Measurements from ENCODE around the gene PAIP2B. TPM values are rescaled to one million over a fixed set of nuclear protein-coding genes. Genes with fewer than 3 reads are reported as not detected.

Gene PAIP2B
- total RNA-seq, 2 experiments from 2014 or later = 3.1 to 3.4 TPM

DNA sequence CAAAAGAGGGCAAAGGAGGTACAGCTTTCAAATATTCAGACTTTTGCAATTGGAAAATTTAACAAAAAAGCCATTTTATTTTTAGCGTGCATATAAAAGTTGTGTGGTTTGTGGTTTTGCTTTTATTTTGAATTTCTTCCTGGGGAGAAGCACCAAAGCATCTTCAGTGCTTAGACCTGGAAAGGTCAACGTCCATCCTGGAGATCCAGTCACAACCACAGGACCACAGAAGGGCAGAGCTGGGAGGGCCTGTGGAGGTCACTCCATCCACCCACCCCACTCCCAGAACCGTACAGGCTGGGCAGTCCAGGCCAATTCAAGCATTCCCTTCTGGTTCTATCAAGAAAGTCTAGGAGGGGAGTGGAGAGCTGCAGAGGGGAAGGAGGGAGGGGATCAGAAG, 52.7 kb downstream of the PAIP2B start:
- Mint-ChIP-seq H3K27ac (no peak overlapping the region), H3K27me3 (no peaks in the 10 kb centered on the region), H3K9me3 (no peaks in the 10 kb centered on the region), H3K36me3 (ENCODE audit: low read depth) (no peaks in the 10 kb centered on the region), H3K4me1 (ENCODE audit: low read depth) (peaks cover 8% of the 10 kb centered on the region), H3K4me3 (no peak overlapping the region)
- ChIA-PET POLR2A (no interaction called here), CTCF (no interaction called here)
- TF ChIP-seq, protein P1, sequence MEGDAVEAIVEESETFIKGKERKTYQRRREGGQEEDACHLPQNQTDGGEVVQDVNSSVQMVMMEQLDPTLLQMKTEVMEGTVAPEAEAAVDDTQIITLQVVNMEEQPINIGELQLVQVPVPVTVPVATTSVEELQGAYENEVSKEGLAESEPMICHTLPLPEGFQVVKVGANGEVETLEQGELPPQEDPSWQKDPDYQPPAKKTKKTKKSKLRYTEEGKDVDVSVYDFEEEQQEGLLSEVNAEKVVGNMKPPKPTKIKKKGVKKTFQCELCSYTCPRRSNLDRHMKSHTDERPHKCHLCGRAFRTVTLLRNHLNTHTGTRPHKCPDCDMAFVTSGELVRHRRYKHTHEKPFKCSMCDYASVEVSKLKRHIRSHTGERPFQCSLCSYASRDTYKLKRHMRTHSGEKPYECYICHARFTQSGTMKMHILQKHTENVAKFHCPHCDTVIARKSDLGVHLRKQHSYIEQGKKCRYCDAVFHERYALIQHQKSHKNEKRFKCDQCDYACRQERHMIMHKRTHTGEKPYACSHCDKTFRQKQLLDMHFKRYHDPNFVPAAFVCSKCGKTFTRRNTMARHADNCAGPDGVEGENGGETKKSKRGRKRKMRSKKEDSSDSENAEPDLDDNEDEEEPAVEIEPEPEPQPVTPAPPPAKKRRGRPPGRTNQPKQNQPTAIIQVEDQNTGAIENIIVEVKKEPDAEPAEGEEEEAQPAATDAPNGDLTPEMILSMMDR (IDR thresholded peaks at IDR 0.05) = no peak
- ATAC-seq (no peak), DNase-seq (no peak)
- intact Hi-C loops (cut with micrococcal nuclease) = no loop called here

DNA sequence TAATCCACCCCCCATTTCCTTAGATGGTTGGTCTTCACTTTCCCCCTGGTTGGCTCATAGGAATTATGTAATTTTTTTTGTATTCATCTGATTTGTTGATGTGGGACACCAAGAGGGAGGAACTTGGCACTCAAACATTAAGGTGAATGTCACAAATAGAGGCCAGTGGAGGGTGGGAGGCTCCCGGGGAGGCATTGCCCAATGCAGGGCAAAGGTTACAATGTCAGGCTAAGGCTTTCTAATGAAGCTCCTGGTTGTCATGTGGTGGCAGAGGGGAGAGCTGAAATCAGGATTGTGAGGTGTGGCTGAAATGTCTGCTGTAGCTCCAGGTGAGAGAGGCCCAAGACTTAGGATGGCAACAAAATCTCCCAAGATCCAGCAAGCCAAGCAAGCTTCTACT, 53.8 kb downstream of the PAIP2B start:
- ATAC-seq = no peak
- ChIA-PET CTCF (no interaction called here), POLR2A (no interaction called here)
- Mint-ChIP-seq H3K36me3 (ENCODE audit: low read depth) (no peaks in the 10 kb centered on the region), H3K4me3 (no peak overlapping the region), H3K27me3 (no peaks in the 10 kb centered on the region), H3K27ac (no peak overlapping the region), H3K9me3 (no peaks in the 10 kb centered on the region), H3K4me1 (ENCODE audit: low read depth) (peaks cover 8% of the 10 kb centered on the region)
- intact Hi-C loops (cut with micrococcal nuclease) = no loop called here
- TF ChIP-seq, protein P1 (IDR thresholded peaks at IDR 0.05) = no peak
- no peak for DNase-seq

DNA sequence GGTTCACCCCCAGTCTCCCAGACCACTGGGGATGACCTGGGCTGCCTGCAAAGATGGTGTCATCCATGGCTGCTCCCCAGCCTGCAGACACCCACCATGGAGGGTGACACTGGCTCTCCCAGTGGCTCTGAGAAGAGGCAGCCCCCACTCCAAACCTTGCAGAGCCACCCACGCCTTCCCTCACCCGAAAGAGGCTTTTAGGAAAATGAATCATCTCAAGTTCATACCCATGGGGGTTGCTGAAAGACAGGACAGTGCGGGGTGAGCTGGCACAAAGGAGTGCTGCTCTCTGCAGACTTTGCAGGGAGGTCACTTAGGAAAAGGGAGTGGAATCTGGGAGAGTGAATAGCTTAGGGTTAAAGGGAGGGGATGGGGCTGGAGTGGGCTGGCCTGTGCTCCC, 60.1 kb downstream of the PAIP2B start:
- ChIA-PET CTCF (no interaction called here), POLR2A (no interaction called here)
- H3K36me3 Mint-ChIP-seq (ENCODE audit: low read depth) = no peaks in the 10 kb centered on the region
- H3K27me3 Mint-ChIP-seq = peaks cover 10% of the 10 kb centered on the region
- intact Hi-C loops (cut with micrococcal nuclease) = no loop called here
- no peak overlapping the region for H3K27ac Mint-ChIP-seq
- DNase-seq (peak; percentile 29), ATAC-seq (peak; percentile 60)
- TF ChIP-seq, protein P1 (IDR thresholded peaks at IDR 0.05) = no peak
- H3K4me1 Mint-ChIP-seq (ENCODE audit: low read depth) = no peaks in the 10 kb centered on the region
- no peak overlapping the region for H3K4me3 Mint-ChIP-seq
- no peaks in the 10 kb centered on the region for H3K9me3 Mint-ChIP-seq

DNA sequence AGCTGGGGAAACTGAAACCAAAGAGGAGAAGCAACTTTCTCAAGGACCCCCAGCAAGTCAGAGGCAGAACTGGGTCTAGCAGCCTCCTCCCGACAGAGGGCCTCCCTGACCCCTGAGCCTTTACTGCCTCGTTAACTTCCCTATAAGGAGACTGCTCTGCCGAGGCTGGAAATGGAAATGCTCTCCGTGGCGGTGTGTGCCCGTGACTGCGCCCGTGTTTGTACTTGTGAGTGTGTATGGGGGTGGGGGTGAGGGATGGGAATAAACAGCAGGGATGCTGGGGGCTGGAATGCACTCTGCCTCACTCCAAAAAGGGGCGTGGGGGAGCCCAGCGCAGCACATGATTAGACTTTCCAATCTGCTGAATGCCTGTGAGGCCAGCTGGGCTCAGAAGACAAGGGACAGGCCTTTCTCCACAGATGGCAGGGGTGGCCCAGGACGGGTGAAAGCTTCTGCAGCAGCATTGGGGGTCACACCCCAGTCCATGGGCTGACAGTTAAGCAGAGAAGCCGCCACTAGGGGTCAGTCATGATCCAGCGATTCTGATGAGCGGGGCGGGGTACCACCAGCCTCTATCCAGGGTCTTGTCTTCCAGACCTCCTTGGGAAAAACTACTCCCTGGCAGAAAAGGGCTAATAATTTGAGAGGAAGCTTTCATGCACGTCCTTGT, 69.6 kb downstream of the PAIP2B start:
- ATAC-seq = peak; percentile 81
- peak; percentile 79 for DNase-seq
- Mint-ChIP-seq H3K27me3 (peaks cover 12% of the 10 kb centered on the region), H3K4me1 (ENCODE audit: low read depth) (peaks cover 3% of the 10 kb centered on the region), H3K9me3 (no peaks in the 10 kb centered on the region), H3K36me3 (ENCODE audit: low read depth) (no peaks in the 10 kb centered on the region), H3K27ac (no peak overlapping the region), H3K4me3 (no peak overlapping the region)
- TF ChIP-seq, protein P1 (IDR thresholded peaks at IDR 0.05) = peak; percentile 81
- POLR2A ChIA-PET = no interaction called here
- CTCF ChIA-PET = interaction anchor here (0.6 to 2.0 kb wide), 24 partner anchors 8 to 499 kb away, joined by 3 to 11 read pairs (median 3); partner anchors contain the start of genes MPHOSPH10 and PAIP2B
- intact Hi-C loops (cut with micrococcal nuclease) = loop anchor here (5.0 to 10.0 kb wide), 2 partner anchors 118 to 355 kb away; no protein-coding TSS in a partner anchor

DNA sequence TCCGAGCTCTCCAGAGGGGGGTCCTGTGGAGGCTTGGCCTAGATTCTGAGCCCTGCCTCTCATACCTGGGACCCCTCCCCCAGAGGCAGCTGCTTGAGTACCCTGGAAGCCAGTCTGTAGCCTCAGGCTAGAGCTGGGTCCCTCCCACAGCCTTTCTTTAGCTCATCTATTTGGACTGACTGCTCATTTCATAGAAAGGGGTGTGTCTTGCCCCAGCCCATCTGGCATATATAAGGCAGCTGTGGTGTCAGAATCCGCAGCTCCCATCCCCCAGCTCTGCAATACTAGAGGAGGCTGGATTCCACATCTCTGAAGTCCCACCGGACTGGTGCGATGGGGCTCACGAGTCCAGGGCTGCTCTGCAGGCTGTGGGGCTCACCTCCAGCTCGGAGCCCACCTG, 70.3 kb downstream of the PAIP2B start:
- Mint-ChIP-seq H3K9me3 (no peaks in the 10 kb centered on the region), H3K27me3 (peaks cover 10% of the 10 kb centered on the region), H3K4me1 (ENCODE audit: low read depth) (peaks cover 3% of the 10 kb centered on the region), H3K4me3 (no peak overlapping the region), H3K36me3 (ENCODE audit: low read depth) (no peaks in the 10 kb centered on the region), H3K27ac (no peak overlapping the region)
- CTCF ChIA-PET = interaction anchor here (0.9 to 2.5 kb wide), 16 partner anchors 9 to 357 kb away, joined by 3 to 11 read pairs (median 4); partner anchors contain the start of gene MPHOSPH10
- DNase-seq (no peak), ATAC-seq (no peak)
- TF ChIP-seq, protein P1 (IDR thresholded peaks at IDR 0.05) = no peak
- POLR2A ChIA-PET = no interaction called here
- intact Hi-C loops (cut with micrococcal nuclease) = loop anchor here (5.0 to 10.0 kb wide), 2 partner anchors 118 to 356 kb away; no protein-coding TSS in a partner anchor
